Upper lobe of right lung (tissue), 1 donor: ENCODE results near the gene MYO5B. TPM values are rescaled to one million over a fixed set of nuclear protein-coding genes. Genes with fewer than 3 reads are reported as not detected.

Experiments used
- ATAC-seq: fragments of 200-7000 bp; cut with Tn5 transposase; one replicate; pipeline ENCODE4 v1.9.1; 2020; ENCODE audit warnings: mild to moderate bottlenecking, moderate library complexity
- DNase-seq: peaks from one replicate; pipeline ENCODE4 v3.0.0-alpha.2; 2020
- H3K27ac ChIP-seq: fragments of 200-600 bp; one replicate; pipeline ENCODE4 v1.8.0; 2022
- H3K27me3 ChIP-seq: fragments of 200-600 bp; one replicate; pipeline ENCODE4 v1.8.0; 2022; ENCODE audit warnings: mild to moderate bottlenecking
- H3K36me3 ChIP-seq: fragments of 200-600 bp; one replicate; pipeline ENCODE4 v1.8.0; 2022
- H3K4me1 ChIP-seq: fragments of 200-600 bp; one replicate; pipeline ENCODE4 v1.8.0; 2022
- H3K4me3 ChIP-seq: fragments of 200-600 bp; one replicate; pipeline ENCODE4 v1.8.0; 2022; ENCODE audit warnings: mild to moderate bottlenecking
- H3K9me3 ChIP-seq: fragments of 200-600 bp; one replicate; pipeline ENCODE4 v1.8.0; 2022
- intact Hi-C: fragments of 100-400 bp; cut with DNase I; formaldehyde crosslinking; loops from one replicate; pipeline ENCODE4 v1.11.0; 2022
- total RNA-seq: library from RNA; stranded (reverse); fragmentation: NEBNext Ultra II Directional; extraction: Animal tissue kit (Norgen Biotek cat#: 25700); gene quantifications from one replicate; pipeline ENCODE4 v1.2.1, GENCODE V29; 2021
- TF ChIP-seq, protein P1 (sequence below): fragments of 200-600 bp; IDR thresholded peaks from one replicate; pipeline ENCODE4 v1.8.0; 2022; ENCODE audit warnings: antibody characterized with exemption
- donor health status: DM: no; HTN: yes; CAD: no; lungs with severe emphysema.

Gene MYO5B
- total RNA-seq, 1 donor from 2014 or later, result 31.6 TPM

DNA sequence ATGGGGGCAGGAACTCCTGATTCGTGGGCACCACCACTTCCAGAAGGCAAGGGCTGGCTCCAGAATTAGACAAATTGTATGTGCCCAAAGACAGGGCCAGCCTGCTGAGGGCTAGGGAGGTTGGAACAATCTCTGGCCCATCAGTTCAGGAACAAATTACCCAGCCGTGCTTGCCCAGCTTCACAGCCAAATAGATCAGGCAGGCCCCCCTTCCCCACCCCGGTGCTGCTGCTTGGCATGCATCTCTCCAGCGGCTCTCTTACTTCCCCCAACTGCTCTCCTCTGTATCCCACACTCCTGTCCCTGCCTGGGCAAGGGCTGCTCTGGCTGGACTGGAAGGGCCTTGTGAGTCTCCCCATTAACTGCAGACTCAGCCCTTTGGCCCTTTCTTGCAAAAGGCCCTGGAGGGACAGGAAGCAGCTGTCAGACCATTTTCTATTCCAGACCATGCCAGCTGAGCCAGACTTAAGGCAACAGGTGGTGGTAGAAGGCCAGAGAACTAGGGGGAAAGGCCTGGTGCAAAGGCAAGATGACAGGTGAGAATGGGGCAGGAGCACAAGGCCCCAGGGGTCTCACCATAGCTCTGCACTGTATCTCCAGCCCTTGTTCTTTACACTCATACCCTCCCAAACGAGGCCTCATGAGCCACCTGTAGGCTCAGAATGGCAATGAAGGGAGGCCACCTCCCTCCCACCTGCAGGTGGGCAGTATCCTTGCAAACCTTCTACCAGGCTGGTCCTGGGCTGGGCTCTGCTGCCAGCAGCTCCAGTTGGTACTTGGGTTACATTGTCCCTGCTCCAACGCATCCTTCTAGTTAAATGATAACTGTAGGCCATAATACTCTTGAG is 350.9 kb downstream of the MYO5B start:
- TF ChIP-seq, protein P1, sequence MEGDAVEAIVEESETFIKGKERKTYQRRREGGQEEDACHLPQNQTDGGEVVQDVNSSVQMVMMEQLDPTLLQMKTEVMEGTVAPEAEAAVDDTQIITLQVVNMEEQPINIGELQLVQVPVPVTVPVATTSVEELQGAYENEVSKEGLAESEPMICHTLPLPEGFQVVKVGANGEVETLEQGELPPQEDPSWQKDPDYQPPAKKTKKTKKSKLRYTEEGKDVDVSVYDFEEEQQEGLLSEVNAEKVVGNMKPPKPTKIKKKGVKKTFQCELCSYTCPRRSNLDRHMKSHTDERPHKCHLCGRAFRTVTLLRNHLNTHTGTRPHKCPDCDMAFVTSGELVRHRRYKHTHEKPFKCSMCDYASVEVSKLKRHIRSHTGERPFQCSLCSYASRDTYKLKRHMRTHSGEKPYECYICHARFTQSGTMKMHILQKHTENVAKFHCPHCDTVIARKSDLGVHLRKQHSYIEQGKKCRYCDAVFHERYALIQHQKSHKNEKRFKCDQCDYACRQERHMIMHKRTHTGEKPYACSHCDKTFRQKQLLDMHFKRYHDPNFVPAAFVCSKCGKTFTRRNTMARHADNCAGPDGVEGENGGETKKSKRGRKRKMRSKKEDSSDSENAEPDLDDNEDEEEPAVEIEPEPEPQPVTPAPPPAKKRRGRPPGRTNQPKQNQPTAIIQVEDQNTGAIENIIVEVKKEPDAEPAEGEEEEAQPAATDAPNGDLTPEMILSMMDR, result no peak
- no peak overlapping the region for H3K4me3 ChIP-seq
- DNase-seq (no peak), ATAC-seq (no peak)
- no peaks in the 10 kb centered on the region for H3K9me3 ChIP-seq
- H3K27me3 ChIP-seq, result no peaks in the 10 kb centered on the region
- no peaks in the 10 kb centered on the region for H3K4me1 ChIP-seq
- no peak overlapping the region for H3K27ac ChIP-seq
- intact Hi-C loops, result no loop called here
- H3K36me3 ChIP-seq, result no peaks in the 10 kb centered on the region

DNA sequence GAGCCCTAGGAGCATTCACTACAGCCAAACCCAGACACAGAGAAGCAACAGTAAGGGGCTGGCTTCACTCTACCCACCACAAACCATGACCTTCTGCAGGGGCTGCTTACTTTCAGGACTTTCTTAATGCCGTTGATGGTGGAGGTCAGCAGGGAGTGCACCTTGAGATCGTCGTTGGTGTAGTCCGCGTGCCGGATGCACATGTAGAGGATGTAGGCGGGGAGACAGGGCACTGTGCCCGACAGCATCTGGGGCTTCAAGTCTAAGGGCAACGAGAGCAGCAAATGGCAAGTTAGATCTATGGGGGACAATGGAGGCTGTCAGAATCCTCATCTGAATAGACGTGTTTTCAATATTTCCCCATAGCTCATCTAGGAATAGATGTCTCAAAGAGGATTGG is 351.8 kb downstream of the MYO5B start:
- TF ChIP-seq, protein P1, result no peak
- H3K27ac ChIP-seq, result no peak overlapping the region
- H3K4me1 ChIP-seq, result no peaks in the 10 kb centered on the region
- intact Hi-C loops, result no loop called here
- no peak for DNase-seq
- H3K27me3 ChIP-seq, result no peaks in the 10 kb centered on the region
- H3K36me3 ChIP-seq, result no peaks in the 10 kb centered on the region
- no peak overlapping the region for H3K4me3 ChIP-seq
- no peak for ATAC-seq
- no peaks in the 10 kb centered on the region for H3K9me3 ChIP-seq

- Histone ChIP-seq H3K36me3 (no peaks in the 10 kb centered on the region), H3K4me1 (no peaks in the 10 kb centered on the region), H3K27ac (no peak overlapping the region), H3K27me3 (no peaks in the 10 kb centered on the region), H3K4me3 (no peak overlapping the region), H3K9me3 (no peaks in the 10 kb centered on the region)
- DNase-seq (no peak), ATAC-seq (no peak)
- TF ChIP-seq, protein P1, result no peak
- intact Hi-C loops, result no loop called here
Measured at GRCh38 chr18:49842656-49843055, 352.3 kb downstream of the MYO5B start.

- Histone ChIP-seq H3K4me1 (no peaks in the 10 kb centered on the region), H3K27me3 (no peaks in the 10 kb centered on the region), H3K4me3 (no peak overlapping the region), H3K9me3 (no peaks in the 10 kb centered on the region), H3K27ac (no peak overlapping the region), H3K36me3 (no peaks in the 10 kb centered on the region)
- intact Hi-C loops, result no loop called here
- ATAC-seq (no peak), DNase-seq (no peak)
- TF ChIP-seq, protein P1, result no peak
Measured at GRCh38 chr18:49841236-49842217, 353.4 kb downstream of the MYO5B start.

GRCh38 chr18:49839012-49839411 is 355.9 kb downstream of the MYO5B start:
- Histone ChIP-seq H3K27ac (no peak overlapping the region), H3K4me3 (no peak overlapping the region), H3K4me1 (no peaks in the 10 kb centered on the region), H3K36me3 (no peaks in the 10 kb centered on the region), H3K27me3 (no peaks in the 10 kb centered on the region), H3K9me3 (no peaks in the 10 kb centered on the region)
- DNase-seq, result no peak
- no peak for ATAC-seq
- TF ChIP-seq, protein P1, result no peak
- intact Hi-C loops, result no loop called here
